ENCODE measurements around the gene ERMARD.

ERMARD gene

GRCh38 chr6:169783971-169784820 is 32.8 kb downstream of the ERMARD start:
- no peak for DNase-seq

DNA sequence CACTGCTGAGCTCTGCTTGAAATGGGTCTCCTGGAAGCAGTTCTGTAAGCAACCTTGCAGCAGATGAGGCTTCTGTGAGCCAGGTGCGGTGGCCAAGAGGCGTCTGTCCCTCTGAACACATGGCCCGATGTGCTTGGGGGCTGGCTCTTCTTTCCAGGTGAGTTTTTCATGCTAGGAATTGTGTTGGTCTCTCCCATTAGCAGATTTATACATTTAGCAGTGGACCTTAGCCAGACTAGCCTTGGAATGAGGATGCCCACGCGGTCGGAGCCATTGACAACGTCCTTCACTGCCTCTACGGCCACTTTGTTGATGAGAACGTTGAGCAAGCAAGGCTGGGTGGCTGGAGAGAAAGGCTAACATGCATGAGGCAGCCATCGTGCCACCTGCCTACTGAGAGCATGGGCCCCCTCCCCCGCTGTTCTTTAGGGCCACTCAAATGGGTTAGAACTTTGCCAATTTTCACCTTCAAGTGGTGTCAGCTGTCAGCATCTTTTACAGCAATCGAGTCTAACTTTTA is 33.5 kb downstream of the ERMARD start:
- no peak for DNase-seq

- DNase-seq: no peak
Measured at GRCh38 chr6:169785566-169785965, 34.1 kb downstream of the ERMARD start.

DNA sequence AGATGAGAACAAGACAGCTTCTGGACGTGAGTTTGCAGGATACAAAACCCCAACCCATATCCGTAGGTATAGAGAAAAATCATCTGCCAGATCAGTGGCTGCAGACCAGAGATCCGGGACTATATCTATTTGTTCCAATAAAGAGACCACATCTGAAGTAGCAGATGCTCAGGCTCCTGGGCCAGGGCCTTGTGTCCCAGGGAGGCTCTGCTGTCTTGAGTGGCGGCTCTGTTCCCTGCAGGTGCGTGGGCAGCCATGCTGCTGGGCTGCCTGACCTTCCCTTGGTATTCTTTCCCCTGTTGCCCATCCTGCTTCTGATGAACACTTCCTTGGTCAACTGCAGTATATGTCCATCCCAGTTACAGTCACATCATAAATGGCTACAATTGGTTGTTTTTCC is 34.9 kb downstream of the ERMARD start:
- DNase-seq: no peak

- DNase-seq: no peak
Measured at GRCh38 chr6:169787797-169788196, 36.4 kb downstream of the ERMARD start.

GRCh38 chr6:169788809-169789145 is 37.4 kb downstream of the ERMARD start:
- DNase-seq: no peak

DNA sequence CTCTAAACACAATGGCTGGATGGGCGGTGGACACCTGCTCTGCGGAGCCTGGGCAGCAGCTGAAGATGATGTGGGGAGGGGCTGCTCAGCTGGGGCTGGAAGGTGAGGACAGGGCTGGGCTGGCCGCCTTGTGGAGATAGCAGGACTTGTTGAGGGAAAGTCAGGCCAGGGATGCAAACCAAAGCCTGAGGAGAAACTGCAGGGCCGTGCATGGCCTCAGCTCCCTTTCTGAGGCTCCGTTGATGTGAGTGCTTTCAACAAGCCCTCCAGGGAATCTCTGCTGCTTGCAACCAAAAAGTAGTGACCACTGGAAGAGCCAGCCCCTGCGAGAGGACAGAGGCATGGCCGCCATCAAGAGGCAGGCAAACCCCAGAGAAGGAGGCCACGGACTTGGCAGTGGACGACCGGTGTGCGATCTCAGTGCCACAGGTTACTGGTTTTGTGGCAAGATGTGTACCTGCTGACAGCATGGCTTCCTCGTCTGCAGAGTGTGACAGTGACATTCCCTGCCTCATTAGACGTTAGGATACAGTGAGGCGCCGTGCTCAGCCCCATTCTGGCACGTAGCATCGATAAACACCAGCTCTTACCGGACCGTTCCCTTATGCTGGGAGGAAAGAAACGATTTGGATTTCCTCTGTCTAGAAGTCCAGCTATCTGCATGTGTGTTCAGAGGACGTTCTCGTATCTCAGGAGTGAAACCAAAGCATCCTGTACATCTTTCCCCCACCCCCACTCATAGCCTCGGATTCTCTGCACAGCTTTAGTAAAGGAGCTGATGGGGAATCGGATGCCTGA is 37.9 kb downstream of the ERMARD start:
- DNase-seq: peak; percentile 46 to 78

DNA sequence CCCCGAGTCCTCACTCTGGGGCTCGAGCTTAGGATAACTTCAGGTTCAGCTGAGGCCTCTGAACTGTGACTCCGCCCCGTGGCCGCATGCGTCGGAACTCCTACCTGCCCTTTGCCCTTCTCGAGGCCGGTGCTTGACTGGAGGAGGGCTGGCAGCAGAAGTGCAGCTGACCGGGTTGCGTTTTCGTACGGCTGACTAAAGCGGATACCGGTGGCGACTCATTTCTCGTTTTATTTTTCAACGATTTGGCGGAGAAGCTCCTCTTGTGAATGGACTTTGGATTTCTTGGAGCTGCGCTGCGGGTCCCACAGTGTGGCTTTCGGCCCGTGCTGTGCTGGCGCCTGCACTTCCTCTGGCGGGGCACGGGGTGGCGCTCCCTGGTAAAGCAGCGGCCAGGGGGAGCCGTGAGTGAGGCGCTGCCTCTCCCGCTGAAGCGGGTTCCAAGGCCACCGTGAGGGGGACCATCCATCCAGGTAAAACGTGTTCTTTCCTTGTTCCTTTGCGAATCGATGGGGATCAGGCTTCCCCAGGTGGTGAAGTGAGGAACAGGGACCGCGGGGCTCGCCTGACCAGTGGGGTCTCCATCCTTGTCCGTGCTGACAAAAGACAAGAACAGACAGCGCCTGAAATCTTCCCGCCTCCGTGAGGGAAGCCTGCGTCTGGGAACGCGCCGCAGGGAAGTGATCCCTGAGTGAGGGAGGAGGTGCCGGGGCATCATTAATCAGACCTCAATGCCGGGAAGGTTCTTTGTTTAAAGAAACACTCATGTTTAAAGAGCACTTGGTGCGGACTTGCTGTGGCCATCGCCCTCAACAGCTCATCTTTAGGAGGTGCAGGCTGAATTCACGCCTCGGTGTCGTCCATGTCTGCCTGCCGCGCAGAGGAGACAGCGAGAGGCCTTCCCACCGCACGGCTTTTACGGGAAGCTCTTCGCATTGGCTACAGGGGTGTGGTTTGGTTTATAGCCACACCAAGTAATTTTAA is 38.8 kb downstream of the ERMARD start:
- DNase-seq: peak; percentile 75 to 76

- DNase-seq: no peak
Measured at GRCh38 chr6:169791721-169792131, 40.3 kb downstream of the ERMARD start.

- DNase-seq: no peak
Measured at GRCh38 chr6:169792306-169793015, 41.0 kb downstream of the ERMARD start.

DNA sequence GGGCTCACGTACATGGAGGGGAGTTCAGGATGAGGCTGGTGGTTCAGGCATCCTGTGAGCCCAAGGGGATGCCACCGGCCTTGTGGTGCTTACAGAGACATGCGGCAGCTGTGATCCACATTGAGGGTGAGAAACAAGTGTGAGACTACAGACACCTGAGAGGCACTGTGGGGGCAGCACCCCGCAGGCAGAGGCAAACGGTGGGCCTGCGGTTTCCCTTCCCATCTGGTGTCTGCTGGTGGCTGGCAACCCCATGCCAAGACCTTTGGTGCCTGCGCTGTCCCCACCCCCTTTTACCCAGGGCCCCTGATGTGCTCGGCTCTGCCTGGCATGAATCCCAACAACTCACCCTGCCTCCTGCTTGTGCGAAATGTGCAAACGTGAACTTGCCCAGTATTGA is 42.0 kb downstream of the ERMARD start:
- no peak for DNase-seq

DNA sequence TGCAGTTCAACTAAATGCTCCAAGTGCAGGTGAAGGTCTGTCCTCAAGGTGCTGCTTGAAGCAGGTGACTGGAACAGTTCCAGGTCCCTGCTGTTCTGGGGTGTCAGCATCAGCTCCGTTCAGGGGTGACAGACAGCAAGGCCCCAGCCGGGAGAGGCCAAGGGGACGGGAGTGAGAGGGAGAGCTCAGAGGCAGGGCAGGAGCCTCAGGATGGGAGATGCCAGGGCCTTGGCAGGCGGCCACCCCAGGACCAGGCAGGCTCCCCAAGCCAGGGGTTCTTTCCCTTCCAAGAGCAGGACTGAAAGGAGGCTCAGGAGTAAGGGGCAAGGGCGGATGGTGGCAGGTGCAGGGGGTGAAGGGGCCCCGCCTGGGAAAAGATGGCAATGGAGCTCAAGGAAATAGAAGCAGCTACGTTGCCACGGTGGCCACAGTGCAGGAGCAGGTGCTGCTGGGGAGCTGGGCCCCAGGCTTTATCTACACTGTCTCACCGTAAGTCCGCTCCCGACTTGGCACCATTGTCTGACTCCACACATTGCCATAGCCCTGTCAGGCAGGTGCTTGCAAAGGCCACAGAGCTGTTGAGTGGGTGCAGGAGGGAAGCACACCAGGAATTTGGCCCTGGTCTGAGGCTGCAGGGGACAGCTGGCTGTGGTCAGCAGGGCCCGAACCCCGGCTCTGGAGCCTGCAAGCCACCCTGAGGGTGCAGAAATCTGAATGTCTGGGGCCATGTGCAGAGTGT is 43.1 kb downstream of the ERMARD start:
- peak; percentile 72 to 84 for DNase-seq

GRCh38 chr6:169795196-169795595 is 43.8 kb downstream of the ERMARD start:
- peak in 1 of 2 experiments; percentile 21 for DNase-seq

DNA sequence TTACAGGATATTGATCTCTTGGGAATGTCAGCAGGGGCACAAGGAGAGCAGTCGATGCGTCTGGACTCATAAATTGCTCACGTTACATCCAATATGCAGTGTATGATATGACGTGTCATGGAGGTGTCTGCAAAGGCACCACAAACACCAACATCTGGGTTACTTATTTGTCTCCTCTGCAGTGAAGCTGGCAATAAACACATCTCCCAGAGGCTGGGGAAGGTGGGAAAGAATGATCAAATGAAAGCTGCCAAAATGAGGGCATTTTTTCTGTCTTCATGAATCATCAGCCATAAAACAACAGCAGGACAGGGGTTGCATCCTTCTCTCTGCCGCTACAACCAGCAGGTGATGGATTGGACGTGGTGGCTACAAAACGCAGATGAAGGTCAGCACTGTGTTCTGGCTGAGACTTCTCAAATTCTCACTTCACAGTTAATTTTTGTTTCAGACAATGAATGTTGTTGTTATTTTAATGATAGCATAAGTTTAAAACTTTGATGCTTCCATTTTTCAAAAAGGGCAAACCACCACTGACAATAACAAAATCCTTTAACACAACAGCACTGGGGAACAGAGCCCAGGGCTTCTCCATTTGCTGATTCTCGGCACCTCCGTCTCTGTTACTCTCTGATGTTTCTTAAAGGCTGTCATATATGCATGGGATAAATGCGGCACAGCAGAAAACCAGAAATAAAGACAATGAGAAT is 47.5 kb downstream of the ERMARD start:
- DNase-seq: peak; percentile 37 to 51

DNA sequence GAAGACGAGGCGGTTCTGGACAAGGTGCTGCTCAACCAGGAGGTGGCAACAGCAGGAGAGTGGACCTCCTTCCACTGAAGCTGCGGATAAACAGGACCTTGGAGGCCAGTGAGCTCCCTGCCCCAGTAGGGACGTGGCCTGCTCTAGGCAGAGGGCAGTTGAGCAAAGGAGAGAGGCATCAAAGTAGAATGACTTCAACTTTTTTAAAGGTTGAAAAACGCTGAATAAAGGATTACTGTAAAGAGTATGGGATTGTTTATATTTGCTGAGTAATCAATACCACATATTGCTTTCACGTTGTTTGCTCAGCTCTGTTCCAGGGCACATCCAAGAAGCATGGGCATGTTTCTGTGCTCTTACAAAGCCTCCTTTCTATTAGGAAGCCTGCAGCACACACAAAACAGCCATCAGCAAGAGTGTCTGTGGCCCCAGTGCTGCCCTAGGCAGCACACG is 48.1 kb downstream of the ERMARD start:
- peak; percentile 39 to 42 for DNase-seq

- no peak for DNase-seq
Measured at GRCh38 chr6:169800116-169800667, 48.8 kb downstream of the ERMARD start.

GRCh38 chr6:169800668-169801395 is 49.4 kb downstream of the ERMARD start:
- DNase-seq: peak; percentile 81 to 87

GRCh38 chr6:169801396-169802160 is 50.2 kb downstream of the ERMARD start:
- DNase-seq: peak; percentile 25 to 51

- DNase-seq: no peak
Measured at GRCh38 chr6:169802790-169803189, 51.4 kb downstream of the ERMARD start.
